Cardiac fibroblast (primary cell): Measurements from ENCODE around the gene STING1.

Source experiments
- DNase-seq, 2 donors: peaks; one replicate each; pipeline versions ENCODE4 v3.0.0 to v3.0.0-alpha.2; 2010; ENCODE audit warnings: low read depth in 2 of 2
- H3K4me3 ChIP-seq, 2 donors: replicated peaks in 1 of 2; 1 replicate in 1 of 2; 2 replicates in 1 of 2; pipeline ENCODE4 v1.5.1; 2011; ENCODE audit warnings: low read depth in 2 of 2, low read length in 2 of 2, mild to moderate bottlenecking in 2 of 2, moderate library complexity in 1 of 2
- CTCF ChIP-seq: IDR thresholded peaks from one replicate; pipeline ENCODE4 v1.5.1; 2011; ENCODE audit warnings: low read depth, mild to moderate bottlenecking, low read length, inconsistent platforms

STING1 gene

GRCh38 chr5:139458580-139459407, 23.8 kb downstream of the STING1 start:
- TF ChIP-seq CTCF, result no peak
- DNase-seq, result peak; percentile 53 to 87
- H3K4me3 ChIP-seq, result no peak overlapping the region

- no peak for TF ChIP-seq CTCF
- DNase-seq, result no peak
- no peak overlapping the region for H3K4me3 ChIP-seq
Measured at GRCh38 chr5:139457653-139458306, 24.8 kb downstream of the STING1 start.

- DNase-seq, result no peak
- no peak for TF ChIP-seq CTCF
- H3K4me3 ChIP-seq, result no peak overlapping the region
Measured at GRCh38 chr5:139457241-139457640, 25.3 kb downstream of the STING1 start.

GRCh38 chr5:139456776-139457175, 25.8 kb downstream of the STING1 start:
- no peak for DNase-seq
- TF ChIP-seq CTCF, result no peak
- H3K4me3 ChIP-seq, result no peak overlapping the region

- TF ChIP-seq CTCF, result no peak
- no peak overlapping the region for H3K4me3 ChIP-seq
- no peak for DNase-seq
Measured at GRCh38 chr5:139454568-139455290, 27.8 kb downstream of the STING1 start.

GRCh38 chr5:139453683-139454567, 28.6 kb downstream of the STING1 start:
- DNase-seq, result no peak
- no peak overlapping the region for H3K4me3 ChIP-seq
- TF ChIP-seq CTCF, result no peak
